OCI-M1 (cell line): Measurements from ENCODE around the gene OSM.
A peak's percentile ranks its signal among the peaks of the same experiment; 100 is the strongest.
"Not testable (repeated sequence)": the region's sequence is repeated elsewhere in the genome, so short reads cannot be mapped to it uniquely, and the experiment has no call there.

Source experiments
- DNase-seq: peaks from one replicate; lab custom pipeline; 2025; lab: John Stamatoyannopoulos, UW

OSM gene

DNA sequence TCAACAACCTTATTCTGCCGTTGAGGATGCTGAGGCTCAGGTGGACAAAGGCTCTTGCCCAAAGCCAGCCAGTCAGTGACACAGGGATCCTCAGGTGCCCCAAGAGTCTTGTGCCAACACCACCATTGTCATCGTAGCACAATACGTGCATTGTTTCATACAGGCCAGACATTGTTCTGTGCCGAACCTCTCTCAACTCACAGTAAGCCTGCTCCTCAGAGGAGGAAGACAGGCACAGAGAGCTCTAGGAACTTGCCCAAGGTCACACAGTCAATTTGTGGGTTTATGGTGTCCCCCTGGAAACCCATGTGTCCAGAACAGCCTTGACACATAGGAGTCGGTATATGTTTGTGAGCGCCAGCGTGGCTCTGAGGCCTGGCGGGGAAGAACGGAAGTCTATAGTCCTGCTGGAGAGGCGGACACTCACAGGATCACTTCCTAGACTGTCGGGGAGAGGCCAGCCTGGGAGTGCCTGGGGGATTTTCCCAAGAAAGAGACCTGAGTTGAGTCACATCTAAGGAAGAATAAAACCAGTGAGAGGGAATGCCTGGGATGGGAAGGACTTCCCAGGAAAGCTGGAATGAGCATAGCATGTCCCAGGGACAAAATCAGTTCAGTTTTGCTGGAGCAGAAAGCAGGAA is 40.3 kb downstream of the OSM start:
- DNase-seq: no peak

DNA sequence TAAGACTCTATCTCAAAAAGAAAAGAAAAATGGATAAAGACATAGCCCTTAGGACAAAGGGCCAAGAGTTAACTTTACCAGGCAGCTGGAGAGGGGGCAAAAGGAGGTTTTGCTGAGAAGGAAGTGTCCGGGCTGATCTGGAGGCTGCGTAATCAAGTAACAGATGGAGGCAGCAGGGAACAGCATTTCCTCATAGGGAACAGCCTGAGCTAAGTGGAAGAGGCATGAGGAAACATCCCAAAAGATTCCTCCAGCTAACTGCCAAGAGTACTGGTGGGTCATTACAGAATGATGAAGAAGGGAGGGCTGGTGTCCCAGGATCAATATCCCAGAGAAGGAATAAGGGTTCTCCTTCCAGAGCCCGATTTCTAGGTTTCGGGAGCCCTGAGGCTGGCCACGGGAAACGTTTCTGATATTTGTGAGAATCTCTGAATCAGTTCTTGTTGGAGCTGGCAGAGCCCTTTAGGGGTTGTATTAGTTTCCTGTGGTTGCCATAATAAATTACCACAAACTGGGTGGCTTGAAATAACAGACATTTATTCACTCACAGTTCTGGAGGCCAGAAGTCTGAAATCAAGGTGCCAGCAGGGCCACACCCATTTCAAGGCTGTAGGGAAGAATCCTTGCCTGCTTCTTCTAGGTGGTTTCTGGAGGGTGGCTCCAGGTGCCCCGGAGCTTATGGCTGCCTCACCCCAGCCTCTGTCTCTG is 41.3 kb downstream of the OSM start:
- DNase-seq: no peak

DNA sequence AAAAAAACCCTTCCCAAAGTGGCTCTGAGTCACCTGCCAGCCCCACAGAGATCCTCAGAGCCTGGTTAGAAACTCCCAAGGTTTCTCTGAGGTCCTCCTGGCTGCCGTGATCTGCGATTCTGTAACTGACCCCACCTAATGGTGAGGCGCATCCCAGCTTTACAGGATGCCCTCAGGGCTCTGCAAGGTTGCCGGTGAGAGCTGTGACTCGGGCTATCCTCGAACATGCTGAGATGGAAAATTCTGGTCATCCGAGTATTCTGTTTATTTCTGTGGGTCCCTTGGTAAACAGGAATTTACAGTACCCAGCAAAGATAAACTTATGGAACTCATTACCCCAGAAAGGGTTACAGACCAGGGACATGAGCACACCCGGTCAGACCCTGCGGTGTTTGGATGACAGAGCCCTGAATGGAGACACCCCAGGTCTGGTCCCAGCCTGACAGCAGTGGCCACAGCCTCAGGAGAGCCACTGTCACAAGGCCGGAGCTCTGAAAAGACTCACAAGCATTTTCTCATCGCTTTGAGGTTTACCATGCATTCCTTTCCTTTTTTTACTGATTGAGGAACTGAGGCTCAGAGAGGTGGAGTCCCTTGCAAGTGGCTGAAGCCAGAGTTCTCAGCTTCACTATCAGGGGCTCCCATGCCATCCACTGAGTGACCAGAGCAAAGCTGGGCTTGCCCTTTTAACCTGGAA is 42.3 kb downstream of the OSM start:
- DNase-seq: peak; percentile 43

DNA sequence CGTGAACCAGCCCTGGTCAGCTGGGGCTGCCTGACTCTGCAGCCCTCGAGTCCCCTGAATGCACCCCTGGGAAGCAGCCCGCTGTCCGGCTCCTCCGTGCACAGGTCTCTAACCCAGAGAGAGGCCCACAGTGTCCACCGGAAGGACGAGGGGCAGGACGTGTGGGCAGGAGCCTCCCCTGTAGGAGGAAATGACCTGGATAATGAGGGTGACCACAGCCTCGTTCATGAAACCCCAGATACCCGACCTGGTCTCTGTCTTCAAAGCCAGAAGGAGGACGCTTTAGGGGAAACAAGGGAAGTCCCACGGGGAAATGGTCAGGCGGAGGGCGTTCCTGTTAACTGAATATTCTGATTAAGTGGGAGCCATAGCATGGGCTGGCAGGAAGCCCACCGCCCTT is 43.3 kb downstream of the OSM start:
- DNase-seq: no peak

DNA sequence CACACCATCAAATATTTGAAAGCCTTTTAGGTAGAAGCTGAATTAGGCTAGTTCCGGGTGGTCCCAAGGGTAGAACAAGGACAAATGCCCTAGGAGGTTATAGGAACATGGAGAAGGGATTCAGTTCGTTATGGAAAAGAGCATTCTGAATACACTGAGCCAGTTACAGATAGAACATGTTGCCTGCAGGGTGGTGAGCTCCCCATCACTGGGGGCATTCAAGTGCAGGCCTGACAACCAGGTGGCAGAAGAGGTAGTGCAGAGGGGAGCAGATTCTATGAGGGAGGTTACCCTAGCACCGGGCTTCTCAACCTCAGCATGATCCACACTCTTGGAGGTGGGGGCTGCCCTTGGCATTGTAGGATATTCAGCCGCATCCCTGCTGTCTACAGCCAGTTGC is 44.3 kb downstream of the OSM start:
- DNase-seq: no peak

DNA sequence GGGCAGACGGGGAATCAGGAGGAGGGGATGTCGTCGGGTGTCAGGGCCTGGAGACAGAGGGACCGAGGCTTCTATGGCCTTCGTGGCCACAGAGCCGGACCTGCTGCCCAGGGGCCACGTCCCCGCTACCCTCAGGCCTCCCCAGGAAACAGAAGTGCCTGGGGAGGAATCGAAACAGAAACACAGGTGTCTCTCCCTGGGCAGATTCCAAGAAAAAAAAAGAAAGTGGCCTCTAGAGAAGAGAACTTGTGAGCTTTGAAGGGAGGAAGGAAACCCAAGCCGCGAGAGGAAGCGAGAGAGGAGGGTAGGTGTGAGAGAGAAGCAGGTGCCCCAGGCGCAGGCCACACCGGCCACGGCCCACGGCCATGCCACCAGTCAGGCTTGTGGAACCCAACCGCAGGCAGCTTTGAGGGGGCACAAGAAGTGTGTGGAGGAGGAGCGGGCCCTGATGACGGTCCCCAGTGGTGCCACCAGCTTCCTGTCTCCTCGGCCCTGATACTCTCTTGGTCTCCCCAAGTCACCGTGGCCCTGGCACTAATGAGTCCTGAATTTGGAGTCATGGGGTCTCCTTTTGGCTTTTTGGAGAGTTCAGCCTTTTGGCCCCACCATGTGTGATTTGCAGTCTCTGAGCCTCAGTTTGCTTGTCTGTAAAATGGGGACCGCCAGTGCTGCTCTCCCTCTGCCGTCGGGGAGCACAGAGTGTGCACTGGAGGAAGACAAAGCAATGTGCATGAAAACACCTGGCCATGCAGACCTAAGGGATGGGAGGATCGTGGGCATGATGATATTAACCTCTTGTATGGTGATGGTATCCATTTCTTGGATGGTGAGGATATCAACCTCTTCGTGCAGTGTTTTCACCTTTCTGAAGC is 45.3 kb downstream of the OSM start:
- no peak for DNase-seq

DNA sequence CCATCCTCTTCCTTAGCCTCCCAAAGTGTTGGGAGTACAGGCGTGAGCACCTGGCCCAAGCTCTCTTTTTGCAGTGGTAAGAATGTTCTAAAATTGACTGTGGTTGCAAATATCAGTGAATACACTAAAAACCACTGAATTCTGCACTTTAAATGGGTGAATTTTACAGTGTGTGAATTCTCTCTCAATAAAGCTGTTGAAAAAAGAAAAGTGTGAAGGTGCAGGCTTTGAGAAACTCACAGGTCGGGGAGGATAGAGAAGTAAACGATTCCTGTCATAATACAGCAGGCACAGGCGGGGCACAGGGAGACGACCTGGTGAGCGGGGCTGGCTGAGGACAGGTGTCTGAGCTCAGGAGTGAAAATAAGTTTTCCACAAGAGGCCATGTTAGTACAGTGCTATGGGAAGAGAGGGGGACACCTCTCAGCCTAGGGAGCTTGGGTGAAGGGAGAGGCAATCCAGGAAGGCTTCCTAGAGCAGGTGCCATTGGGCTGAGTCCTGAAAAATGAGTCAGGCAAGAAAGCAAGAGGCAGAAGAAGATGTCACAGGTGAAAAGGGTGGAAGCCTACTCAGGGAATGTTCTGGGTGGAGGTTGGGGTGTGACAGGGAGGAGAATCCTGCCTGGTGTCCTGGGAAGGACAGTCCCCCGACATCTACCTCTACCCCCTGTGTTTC is 46.2 kb downstream of the OSM start:
- DNase-seq: no peak

DNA sequence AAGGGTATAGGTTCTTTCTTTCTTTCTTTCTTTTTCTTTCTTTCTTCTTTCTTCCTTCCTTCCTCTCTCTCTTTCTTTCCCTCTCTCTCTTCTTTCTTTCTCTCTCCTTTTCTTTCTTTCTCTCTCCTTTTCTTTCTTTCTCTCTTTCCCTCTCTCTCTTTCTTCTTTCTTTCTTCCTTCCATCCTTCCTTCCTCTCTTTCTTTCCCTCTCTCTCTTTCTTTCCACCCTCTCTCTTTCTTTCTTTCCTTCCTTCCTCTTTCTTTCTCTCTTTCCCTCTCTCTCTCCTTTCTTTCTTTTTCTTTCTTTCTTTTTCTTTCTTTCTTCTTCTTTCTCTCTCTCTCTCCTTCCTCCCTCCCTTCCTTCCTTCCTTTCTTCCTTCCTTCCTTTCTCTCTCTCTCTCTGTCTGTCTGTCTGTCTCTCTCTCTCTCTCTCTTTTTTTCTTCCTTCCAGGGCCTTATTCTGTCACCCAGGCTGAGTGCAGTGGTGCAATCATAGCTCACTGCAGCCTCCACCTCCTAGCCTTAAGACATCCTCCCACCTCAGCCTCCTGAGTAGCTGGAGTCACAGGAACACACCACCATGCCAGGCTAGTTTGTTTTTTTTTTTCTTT is 46.9 kb downstream of the OSM start:
- no peak for DNase-seq

DNA sequence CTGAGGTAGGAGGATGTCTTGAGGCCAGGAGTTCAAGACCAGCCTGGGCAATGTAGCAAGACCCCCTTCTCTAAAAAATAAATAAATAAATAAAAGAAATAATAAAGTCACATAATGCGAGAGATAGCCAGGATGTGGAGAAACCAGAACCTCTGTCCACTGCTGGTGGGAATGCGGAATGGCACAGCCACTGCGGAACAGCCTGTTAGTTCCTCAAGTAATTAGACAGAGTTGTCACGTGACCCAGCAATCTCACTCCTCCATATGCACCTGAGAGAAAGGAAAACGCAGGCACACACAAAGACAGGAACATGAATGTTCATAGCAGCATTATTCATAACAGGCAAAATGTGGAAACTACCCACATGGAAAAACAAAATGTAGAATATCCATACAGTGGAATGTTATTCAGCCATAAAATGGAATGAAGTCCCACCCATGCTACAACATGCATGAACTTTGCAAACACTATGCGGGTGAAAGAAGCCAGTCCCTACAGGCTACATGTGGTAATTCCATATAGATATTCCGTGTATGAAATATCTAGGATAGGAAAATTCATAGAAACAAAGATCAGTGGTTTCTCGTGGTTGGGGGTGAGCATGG is 47.5 kb downstream of the OSM start:
- no peak for DNase-seq

DNA sequence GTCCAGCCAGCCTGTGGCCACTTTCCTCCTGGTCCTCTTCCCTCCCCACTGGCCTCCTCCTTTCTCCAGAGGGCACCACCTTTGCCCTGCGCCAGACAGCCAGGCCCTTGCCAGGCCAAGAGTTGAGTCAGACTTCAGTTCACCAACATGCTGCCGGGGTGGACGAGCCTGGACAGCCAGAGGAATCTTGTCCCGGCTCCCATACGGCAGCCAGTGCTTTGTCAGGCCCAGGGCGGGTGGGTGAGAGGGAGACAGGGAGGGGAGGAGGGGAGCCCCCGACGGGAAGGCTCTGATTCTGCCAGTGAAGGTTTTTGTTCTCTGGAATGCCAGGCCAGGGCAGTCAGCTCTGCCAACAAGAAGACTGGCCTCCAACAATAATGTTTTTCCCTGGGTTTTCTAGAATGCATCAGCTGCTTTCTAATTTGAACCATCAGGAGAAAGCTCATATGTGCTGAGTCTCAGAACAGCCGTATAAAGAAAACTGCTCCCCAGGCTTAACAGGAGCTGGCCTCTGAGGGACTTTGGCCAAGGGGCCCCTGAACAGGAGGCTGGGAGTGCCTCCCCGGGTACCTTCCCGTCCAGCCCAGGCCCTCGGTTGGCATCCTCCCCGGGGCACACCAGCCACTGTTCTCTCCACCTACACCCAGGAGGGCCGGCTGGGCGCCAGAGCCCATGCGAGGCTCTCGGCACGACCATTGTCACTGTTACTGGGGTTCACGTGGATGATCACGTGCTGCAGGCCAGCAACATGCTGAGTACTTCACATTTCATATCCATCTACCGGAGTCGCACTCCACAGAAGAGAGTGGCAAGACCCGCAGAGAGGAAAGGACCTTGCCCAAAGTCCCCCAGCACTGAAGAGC is 48.7 kb downstream of the OSM start:
- no peak for DNase-seq

DNA sequence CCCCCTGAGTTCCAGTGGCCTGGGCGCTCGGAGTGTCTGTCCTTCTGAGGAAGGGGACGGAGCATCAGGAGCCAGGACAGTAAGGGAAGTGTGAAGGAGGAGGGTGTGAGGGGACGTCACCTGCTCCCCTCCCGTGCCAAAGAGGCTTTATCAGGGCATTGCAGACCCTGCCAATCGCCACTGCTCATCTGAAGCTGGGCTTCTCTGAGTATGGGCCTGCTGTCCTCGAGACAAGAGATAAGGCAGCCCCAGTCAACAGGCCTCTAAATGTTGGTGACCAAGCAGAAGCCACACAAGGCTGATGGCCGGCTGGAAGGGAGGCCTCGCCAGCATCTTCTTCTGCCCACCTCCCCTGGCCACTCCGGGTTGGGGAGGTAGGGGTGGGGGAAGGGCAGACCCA is 49.9 kb downstream of the OSM start:
- DNase-seq: peak; percentile 97

DNA sequence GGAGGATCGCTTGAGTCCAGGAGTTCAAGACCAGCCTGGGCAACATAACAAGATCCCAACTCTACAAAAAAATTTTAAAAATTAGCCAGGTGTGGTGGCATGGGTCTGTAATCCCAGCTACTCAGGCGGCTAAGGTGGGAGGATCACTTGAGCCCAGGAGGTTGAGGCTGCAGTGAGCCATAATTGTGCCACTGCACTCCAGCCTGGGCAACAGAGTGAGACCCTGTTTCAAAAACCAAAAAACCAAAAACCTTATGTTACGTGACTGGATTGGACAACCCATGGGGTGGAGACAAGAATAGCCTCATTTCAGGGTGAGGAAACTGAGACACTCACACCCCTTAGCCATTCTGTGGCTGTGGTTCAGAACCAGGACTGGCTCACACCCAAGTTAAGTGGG is 50.4 kb downstream of the OSM start:
- DNase-seq: not testable (repeated sequence)

DNA sequence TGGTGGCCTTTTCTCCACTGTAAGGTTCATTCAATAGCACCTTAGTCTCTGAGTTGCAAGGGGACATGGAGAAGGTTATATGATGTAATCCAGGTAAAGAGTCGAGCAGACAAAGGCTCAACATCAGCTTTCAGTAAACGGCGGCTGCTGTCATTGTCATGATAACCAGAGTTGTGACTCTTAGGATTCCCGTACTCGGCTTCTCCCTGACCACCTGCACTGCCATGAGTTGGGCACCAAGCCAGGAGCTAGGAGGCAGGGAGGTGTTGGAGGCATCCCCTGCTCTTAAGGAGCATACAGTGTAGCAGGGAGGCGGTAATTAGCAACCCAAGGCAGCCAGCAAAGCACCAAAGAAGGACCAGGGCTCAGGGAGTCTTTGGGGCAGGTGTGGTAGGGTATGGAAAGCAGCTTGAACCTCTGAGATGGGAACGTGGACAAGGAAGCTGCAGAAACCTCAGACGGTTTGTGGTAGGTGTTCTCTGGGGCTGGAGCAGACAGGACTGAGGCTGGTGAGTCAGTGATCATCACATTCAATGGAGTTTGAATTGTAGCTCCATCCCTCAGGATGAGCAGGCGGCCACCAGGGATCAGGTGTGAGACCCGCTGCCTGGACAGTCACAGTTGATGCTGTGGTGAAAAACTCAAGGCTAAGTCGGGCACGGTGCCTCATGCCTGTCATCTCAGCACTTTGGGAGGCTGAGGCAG is 51.8 kb downstream of the OSM start:
- DNase-seq: no peak

DNA sequence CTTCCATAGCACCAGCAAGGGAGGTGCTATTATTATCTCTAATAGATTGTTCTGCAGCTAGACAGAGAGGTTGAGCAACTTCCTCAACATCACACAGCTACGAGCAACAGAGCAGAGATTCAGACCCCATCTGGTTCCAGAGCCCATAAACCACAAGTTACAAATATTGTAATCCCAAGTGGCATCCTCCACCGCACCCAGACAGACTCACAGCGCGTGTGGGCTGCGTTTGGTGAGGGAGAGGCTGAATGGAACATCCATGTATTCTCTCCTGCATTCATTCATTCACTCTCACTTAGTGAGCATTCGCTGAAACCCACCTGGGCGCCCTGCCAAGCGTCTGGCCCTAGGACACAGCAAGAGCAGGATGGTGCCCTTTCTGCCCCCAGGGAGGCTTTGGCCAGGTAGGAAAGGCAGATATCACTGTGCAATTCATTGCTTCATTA is 53.6 kb downstream of the OSM start:
- DNase-seq: no peak
